AG09319 (cell line): ENCODE measurements around the gene MUC5B.

Experiments
- DNase-seq: peaks from one replicate; pipeline ENCODE4 v3.0.0-alpha.2; 2010; ENCODE audit warnings: low read depth; ENCODE audit errors: extremely low read depth
- TF ChIP-seq, protein P1 (sequence below): IDR thresholded peaks from 2 replicates; pipeline ENCODE4 v1.5.1; 2011; ENCODE audit warnings: low read depth, mild to moderate bottlenecking, inconsistent platforms, low read length, moderate library complexity

Gene MUC5B

DNA sequence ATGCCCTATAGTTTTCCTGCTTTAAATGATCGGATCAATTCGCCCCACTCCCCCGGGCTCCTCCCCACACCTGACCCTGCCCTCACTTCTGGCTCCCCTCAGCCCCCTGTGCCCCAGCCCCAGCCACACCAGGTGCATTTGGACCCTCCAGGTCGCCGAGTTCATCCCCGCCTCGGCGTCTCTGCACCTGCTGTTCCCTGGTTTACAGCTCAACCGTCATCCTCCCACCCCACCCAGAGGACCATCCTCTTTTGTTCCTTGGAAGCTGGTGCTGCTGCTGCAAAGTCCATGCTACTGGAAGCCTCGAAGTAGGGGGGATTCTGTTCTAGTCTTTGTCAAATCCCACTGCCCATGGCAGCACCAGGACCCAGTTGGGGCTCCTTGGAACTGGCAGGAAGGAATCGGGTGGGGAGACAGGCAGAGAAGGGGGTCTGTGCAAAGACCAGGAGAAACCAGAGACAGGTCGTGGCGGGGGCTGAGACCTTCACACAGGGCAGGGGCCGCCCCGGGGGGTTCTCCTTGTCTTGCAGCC lies 4.5 kb upstream of the MUC5B start:
- DNase-seq: no peak
- TF ChIP-seq, protein P1, sequence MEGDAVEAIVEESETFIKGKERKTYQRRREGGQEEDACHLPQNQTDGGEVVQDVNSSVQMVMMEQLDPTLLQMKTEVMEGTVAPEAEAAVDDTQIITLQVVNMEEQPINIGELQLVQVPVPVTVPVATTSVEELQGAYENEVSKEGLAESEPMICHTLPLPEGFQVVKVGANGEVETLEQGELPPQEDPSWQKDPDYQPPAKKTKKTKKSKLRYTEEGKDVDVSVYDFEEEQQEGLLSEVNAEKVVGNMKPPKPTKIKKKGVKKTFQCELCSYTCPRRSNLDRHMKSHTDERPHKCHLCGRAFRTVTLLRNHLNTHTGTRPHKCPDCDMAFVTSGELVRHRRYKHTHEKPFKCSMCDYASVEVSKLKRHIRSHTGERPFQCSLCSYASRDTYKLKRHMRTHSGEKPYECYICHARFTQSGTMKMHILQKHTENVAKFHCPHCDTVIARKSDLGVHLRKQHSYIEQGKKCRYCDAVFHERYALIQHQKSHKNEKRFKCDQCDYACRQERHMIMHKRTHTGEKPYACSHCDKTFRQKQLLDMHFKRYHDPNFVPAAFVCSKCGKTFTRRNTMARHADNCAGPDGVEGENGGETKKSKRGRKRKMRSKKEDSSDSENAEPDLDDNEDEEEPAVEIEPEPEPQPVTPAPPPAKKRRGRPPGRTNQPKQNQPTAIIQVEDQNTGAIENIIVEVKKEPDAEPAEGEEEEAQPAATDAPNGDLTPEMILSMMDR: no peak

DNA sequence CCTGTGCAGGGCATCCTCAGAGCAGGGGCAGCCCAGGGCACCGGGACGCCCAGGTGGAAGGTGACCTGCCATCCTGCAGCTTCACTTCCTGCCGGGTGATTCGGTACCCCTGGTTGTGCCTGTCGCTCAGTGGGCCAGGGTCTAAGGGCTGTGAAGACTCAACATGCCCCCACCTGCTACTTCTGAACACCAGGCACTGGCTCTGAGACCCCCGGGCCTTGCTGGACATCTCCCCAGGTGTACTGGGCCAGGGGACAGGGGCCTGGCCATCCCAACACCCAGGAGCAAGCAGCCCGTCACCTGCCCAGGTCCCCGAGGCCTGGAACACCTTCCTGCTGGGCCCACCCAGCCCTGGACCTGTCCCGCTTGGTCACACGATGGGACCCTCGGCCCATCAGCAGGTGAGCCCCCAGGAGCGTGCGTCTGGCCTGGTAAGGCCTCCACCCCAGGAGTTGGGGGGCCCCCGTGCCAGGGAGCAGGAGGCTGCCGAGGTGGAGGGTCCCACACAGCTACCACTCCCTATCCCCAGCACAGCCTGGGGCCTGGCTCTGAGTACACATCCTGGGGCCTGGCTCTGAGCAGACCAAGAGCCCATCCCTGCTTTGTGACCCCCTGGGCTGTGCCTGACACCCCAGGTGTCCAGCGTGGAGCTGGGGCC lies 3.9 kb upstream of the MUC5B start:
- no peak for DNase-seq
- TF ChIP-seq, protein P1: no peak

DNA sequence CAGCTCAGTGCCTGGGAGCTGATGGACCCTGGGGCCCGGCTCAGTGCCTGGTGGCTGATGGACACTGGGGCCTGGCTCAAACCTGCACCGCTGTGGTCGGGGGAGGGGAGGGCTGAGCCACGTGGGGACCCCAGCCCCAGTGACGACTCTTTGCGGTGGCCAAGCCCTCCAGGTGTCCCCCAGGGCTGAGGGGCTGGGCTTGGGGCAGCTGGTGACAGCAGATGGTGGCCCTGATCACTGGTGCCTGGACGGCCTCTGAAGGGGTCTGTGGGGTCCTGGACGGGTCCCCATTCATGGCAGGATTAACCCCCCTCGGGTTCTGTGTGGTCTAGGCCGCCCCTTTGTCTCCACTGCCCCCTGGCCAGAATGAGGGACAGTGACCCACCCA lies 3.4 kb upstream of the MUC5B start:
- TF ChIP-seq, protein P1: no peak
- DNase-seq: no peak

DNA sequence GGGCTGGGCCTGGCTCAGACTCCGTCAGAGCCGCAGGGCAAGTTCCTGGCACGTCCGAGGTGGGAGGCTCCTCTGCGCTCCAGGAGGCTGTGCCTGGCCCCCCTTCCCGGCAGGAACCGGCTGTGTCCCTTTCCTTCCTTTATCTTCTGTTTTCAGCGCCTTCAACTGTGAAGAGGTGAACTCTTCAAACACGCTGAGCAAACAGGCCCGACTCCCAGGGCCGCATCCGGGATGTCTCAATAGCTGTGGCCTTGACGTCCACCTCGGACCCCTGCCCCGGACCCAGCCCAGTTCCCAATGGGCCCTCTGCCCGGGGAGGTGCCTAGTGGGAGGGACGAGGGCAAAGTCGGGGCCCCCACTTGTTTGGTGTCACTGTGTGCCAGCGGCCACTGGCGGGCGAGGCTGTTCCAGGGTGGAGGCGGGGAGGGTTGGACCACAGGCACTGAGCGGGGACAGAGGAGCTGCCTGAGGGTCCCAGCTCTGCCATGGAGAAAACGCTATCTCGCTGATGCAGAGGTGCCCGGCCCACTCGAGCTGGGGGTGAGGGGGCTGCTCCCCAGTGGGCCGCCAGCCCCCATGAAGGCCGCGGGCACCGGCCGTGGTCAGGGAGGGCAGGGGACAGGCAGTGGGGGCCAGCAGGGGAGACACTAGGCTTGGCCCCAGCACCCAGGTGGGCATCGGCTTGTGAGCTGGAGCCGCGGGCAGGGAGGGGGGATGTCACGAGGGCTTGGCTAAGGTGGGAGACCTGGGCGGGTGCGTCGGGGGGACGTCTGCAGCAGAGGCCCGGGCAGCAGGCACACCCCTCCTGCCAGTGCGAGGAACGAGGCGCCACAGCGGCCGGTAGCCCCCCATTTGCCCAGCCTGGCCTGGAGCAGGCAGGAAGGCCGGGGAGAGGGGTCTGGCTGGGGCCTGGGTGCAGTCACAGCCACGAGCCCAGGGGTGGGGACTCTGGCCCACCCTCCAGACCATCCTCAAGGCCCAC lies 2.7 kb upstream of the MUC5B start:
- no peak for DNase-seq
- TF ChIP-seq, protein P1: no peak

DNA sequence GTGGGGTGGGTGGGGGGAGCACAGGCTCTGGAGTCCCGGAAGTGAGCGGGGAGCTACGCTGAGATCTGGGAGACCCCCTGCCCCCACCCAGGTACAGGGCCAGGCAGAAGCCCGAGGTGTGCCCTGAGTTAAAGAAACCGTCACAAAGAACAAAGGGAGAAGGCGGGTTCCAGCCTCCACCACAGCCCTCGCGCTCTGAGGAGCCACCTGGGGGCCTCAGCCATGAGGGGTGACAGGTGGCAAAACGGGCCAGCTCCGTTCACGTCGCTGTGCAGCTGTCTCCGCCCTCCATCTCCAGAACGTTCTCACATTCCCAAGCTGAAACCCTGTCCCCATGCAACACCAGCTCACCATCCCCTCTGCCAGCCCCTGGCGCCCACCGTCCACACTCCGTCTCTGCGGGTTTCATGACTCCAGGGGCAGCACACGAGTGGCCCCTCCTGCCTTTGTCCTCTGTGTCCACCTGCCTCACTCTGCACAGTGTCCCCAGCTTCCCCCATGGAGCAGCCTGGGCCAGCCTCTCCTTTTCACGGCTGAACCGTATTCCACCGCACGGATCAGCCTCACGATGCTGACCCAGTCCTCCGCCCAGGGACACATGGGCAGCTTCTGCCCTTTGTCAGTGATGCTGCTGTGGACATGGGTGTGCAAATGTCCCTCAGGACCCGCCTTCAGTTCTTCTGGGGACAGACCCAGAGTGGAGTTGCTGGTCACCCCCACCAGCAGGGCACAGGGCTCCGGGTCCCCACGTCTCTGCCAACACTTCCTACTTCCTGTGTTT lies 1.7 kb upstream of the MUC5B start:
- no peak for DNase-seq
- TF ChIP-seq, protein P1: no peak

DNA sequence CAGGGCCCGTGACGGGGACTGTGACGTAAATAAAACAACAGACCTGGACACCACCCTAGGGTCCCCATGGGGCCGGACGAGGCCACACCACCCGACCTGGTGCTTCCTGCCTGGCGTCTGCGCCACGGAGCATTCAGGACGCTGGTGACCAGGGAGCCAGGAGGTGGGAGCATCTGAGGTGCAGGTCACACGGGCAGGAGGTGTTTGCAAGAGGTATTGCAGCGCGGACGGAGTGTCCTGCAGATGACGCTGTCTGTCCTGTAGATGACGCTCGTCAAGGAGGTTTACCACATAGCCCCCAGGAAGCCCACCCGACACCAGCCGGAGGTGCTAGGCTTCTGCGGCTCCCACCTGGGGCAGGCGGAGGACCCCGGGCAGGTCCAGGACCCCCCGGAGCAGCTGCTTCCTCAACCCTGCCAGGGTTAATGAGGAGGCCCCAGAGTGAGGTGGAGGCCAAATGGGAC lies 986 bp upstream of the MUC5B start:
- DNase-seq: no peak
- TF ChIP-seq, protein P1: no peak
